ENCODE data around the gene SPOCD1. TPM values are rescaled to one million over a fixed set of nuclear protein-coding genes. Genes with fewer than 3 reads are reported as not detected.

SPOCD1 gene
- total and polyA plus RNA-seq, 2 of the 4 experiments (the other 2 are of a cell fraction) = 59.7 to 132 TPM

DNA sequence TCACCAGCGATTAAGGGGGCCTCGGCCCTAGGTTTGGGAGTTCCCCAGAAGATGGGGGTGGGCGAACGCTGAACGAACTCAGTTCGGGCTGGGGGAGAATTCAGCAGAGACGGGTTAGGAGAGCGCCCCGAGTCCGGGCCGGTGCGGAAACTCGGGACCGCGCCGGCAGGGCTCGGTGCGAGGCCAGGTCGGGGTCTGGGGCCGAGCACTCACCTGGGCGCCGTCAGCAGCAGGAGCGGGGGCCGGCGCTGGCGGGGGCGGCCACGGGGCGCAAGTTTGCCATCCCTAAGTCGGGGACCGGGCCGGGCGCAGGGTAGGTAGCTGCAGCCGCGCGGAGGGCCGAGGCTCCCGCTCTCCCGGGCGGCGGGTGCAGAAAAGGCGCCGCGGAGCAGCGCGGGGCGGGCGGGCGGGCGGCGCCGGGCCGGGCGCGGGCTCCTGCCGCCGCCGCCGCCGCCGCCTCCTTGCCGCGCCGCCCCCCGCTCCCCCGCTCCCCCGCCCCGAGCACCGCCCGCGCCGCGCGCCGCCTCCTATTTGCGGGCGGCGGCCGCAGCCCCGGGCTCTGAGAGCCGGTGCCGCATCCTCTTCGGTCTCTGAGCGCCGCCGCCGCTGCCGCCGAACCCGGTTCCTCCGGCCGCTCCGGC lies 52.0 kb downstream of the SPOCD1 start:
- Histone ChIP-seq H2AK5ac (ENCODE audit: low read depth, low read length) (no peak overlapping the region), H2BK15ac (ENCODE audit: low read depth, low read length) (no peak overlapping the region), H3K36me3 (ENCODE audit: control insufficient read depth, insufficient read depth, low read length) (no peaks in the 10 kb centered on the region), H3K23ac (ENCODE audit: low read depth, low read length) (no peak overlapping the region), H3K9me3 (ENCODE audit: control insufficient read depth, insufficient read depth, low read length) (no peaks in the 10 kb centered on the region), H3K9me1 (ENCODE audit: insufficient read depth, low read length) (peaks cover 11% of the 10 kb centered on the region), H3K4me1 (ENCODE audit: control insufficient read depth, insufficient read depth, low read length) (peaks cover 21% of the 10 kb centered on the region), H3K79me1 (ENCODE audit: low read depth in 1 of 2, low read length in 2 of 2) (peaks cover 0 to 32% of the 10 kb centered on the region in 2 experiments; a peak in 2 of 4 replicates), H2AK9ac (replicated peaks; ENCODE audit: low read depth, low read length, poor library complexity) (peak overlapping the region; percentile 85), H4K91ac (ENCODE audit: insufficient read depth, low read depth, low read length) (no peak overlapping the region), H3K4me3 (ENCODE audit: insufficient read depth, low read depth, low read length) (peak overlapping the region; percentile 56), H2AFZ (replicated peaks; ENCODE audit: low read length, poor library complexity) (peak overlapping the region; percentile 93), H4K8ac (ENCODE audit: low read depth in 2 of 2, low read length in 2 of 2) (no peak overlapping the region), H3K18ac (ENCODE audit: low read depth, low read length) (no peak overlapping the region), H3K56ac (ENCODE audit: extremely low read depth, insufficient read depth, low read length) (no peak overlapping the region), H2BK20ac (ENCODE audit: low read depth, low read length) (no peak overlapping the region), H3K4me2 (ENCODE audit: low read depth, low read length) (peak overlapping the region; percentile 88), H4K20me1 (ENCODE audit: insufficient read depth, low read length) (peaks cover 9% of the 10 kb centered on the region), H2BK5ac (ENCODE audit: low read depth, low read length, poor library complexity, severe bottlenecking) (no peak overlapping the region), H3K27ac (ENCODE audit: insufficient read depth, low read length) (no peak overlapping the region), H3K4ac (ENCODE audit: low read depth, low read length) (no peak overlapping the region), H3K27me3 (ENCODE audit: control insufficient read depth, insufficient read depth, low read length) (peaks cover 12% of the 10 kb centered on the region), H2BK120ac (ENCODE audit: low read depth, low read length) (no peak overlapping the region), H4K5ac (ENCODE audit: low read depth, low read length) (no peak overlapping the region), H3K14ac (replicated peaks; ENCODE audit: low read depth, low read length) (no peak overlapping the region), H3K9ac (ENCODE audit: low read depth, low read length) (peak overlapping the region; percentile 42)
- intact Hi-C loops (cut with micrococcal nuclease) = loop anchor here (2.0 kb wide), 1 partner anchor 25 kb away; no protein-coding TSS in a partner anchor
- ATAC-seq (ENCODE audit: low read depth) = peak; percentile 9
- POLR2A ChIA-PET (ENCODE audit: unreplicated experiment) = interaction anchor here (1.2 kb wide), 1 partner anchor 25 kb away, joined by 3 read pairs; no protein-coding TSS in a partner anchor
- CTCF ChIA-PET = interaction anchor here (0.6 kb wide), 1 partner anchor 282 kb away, joined by 5 read pairs; no protein-coding TSS in a partner anchor
- in situ Hi-C loops (cut with MboI; ENCODE audit: low sequenced_read_pairs) = no loop called here
- no peak for DNase-seq
- TF ChIP-seq MAZ (IDR thresholded peaks at IDR 0.05; ENCODE audit: borderline replicate concordance, low read depth, low read length) (no peak), CEBPB (IDR thresholded peaks at IDR 0.05; ENCODE audit: low read depth, low read length) (no peak)
- WGBS, 2 experiments (ENCODE audit: extremely low coverage in 2 of 2, insufficient read length in 1 of 2) = 0% methylated on average over 37 of the region's 93 CpGs; no CpG with 5 or more reads in 1 of the 2 experiments
- no TSS peak for BruUV-seq (replicated peaks)
- dilution Hi-C loops (cut with HindIII; ENCODE audit: low sequenced_read_pairs, unreplicated experiment) = no loop called here
